ENCODE measurements around the gene BLNK.

Gene BLNK

GRCh38 chr10:96168546-96168945 is 102.8 kb downstream of the BLNK start:
- DNase-seq (no peak), ATAC-seq (replicated peaks) (no peak)
- Mint-ChIP-seq H3K4me3 (no peak overlapping the region), H3K36me3 (ENCODE audit: insufficient read depth) (no peaks in the 10 kb centered on the region), H3K4me1 (ENCODE audit: low read depth in 2 of 2) (no peaks in the 10 kb centered on the region), H3K27ac (no peak overlapping the region), H3K9me3 (peaks cover 0 to 16% of the 10 kb centered on the region in 2 donors), H3K27me3 (no peaks in the 10 kb centered on the region)

GRCh38 chr10:96165726-96166125 is 105.6 kb downstream of the BLNK start:
- H3K36me3 Mint-ChIP-seq (ENCODE audit: insufficient read depth) = no peaks in the 10 kb centered on the region
- no peaks in the 10 kb centered on the region for H3K4me1 Mint-ChIP-seq (ENCODE audit: low read depth in 2 of 2)
- DNase-seq (no peak), ATAC-seq (replicated peaks) (no peak)
- H3K4me3 Mint-ChIP-seq = no peak overlapping the region
- no peaks in the 10 kb centered on the region for H3K27me3 Mint-ChIP-seq
- peaks cover 0 to 16% of the 10 kb centered on the region in 2 donors for H3K9me3 Mint-ChIP-seq
- no peak overlapping the region for H3K27ac Mint-ChIP-seq

GRCh38 chr10:96153070-96153469 is 118.3 kb downstream of the BLNK start:
- H3K9me3 Mint-ChIP-seq = peaks cover 0 to 5% of the 10 kb centered on the region in 2 donors
- no peak overlapping the region for H3K4me3 Mint-ChIP-seq
- H3K27ac Mint-ChIP-seq = no peak overlapping the region
- no peak for ATAC-seq (replicated peaks)
- H3K36me3 Mint-ChIP-seq (ENCODE audit: insufficient read depth) = peaks cover 68% of the 10 kb centered on the region
- H3K4me1 Mint-ChIP-seq (ENCODE audit: low read depth in 2 of 2) = peaks cover 2 to 3% of the 10 kb centered on the region in 2 donors
- DNase-seq = no peak
- H3K27me3 Mint-ChIP-seq = no peaks in the 10 kb centered on the region

GRCh38 chr10:96152437-96152836 is 118.9 kb downstream of the BLNK start:
- no peak overlapping the region for H3K4me3 Mint-ChIP-seq
- peaks cover 74% of the 10 kb centered on the region for H3K36me3 Mint-ChIP-seq (ENCODE audit: insufficient read depth)
- H3K27ac Mint-ChIP-seq = no peak overlapping the region

More at GRCh38 chr10:96152437-96152836, 118.9 kb downstream of the BLNK start:
- no peak for DNase-seq
- no peaks in the 10 kb centered on the region for H3K27me3 Mint-ChIP-seq
- no peak for ATAC-seq (replicated peaks)
- peaks cover 2 to 3% of the 10 kb centered on the region in 2 donors for H3K4me1 Mint-ChIP-seq (ENCODE audit: low read depth in 2 of 2)
- peaks cover 0 to 5% of the 10 kb centered on the region in 2 donors for H3K9me3 Mint-ChIP-seq
